NCI-H460 (cell line): ENCODE results near the gene HLA-F. TPM values are rescaled to one million over a fixed set of nuclear protein-coding genes. Genes with fewer than 3 reads are reported as not detected.

ENCODE experiments used
- DNase-seq: peaks from one replicate; pipeline ENCODE4 v3.0.0-alpha.2; 2016; ENCODE audit warnings: low read depth; ENCODE audit errors: extremely low read depth
- total RNA-seq: library from RNA; depleted of rRNA; stranded (reverse); fragments of >200 nt; shearing (Covaris generic); gene quantifications from 2 replicates; pipeline ENCODE4 v1.2.3, GENCODE V29; 2014

The HLA-F gene
- total RNA-seq, 1 experiment from 2014 or later, result 17.7 TPM

DNA sequence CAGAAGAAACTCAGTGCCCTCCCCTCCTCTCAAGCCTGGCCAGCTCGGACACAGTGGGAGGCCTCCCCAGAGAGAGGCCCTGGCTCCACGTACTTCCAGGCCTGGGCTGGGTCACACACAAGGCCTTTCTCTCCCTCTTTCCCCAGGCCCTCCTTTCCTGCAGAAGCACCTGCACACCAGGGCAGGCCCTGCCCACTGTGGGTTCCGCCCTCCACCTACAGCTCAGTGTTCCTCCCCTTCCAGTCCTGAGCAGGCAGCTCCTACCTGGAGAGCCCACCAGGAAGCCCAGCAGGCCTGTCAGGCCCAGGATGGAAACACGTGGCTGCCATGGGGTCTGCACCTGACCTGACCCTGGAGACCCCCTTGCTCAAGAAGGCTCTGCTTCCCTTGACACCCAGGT, 18.9 kb downstream of the HLA-F start:
- DNase-seq, result no peak

DNA sequence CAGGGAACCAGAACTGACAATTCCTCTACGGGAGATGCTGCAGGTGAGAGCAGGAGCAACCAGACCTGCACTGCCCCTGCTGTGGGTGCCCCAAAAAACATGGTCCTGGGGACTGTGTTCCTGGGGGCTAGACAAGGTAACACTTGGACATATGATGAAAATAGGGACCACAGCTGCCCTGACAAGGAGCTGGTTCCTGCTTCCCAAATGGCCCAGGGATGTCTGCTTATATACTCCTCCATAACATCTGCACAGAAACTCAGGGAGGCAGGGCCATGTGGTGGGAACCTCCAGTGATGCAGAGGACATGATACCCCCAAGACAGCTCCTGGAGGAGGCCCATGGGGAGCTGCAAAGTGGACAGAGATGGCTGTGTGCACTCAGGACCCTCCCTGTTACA, 19.8 kb downstream of the HLA-F start:
- no peak for DNase-seq

DNA sequence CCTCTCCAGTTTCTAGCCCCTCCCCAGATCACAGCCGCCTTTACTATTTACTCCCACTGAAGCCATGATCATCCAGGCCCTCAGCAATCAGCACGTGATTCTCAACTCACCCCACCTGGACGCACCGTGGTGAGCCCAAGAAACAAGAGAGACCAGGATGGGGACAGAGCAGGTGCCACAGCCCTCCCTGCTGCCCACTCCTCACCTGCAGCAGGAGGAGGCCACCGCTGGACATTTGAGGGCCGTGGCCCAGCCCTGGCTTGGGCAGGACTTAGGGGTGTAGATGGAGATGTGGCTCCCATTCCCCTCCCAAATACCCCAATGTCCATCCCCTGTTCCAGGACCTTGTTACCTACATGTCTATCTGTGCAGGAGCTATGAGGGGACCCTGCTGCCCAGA, 20.3 kb downstream of the HLA-F start:
- DNase-seq, result no peak

DNA sequence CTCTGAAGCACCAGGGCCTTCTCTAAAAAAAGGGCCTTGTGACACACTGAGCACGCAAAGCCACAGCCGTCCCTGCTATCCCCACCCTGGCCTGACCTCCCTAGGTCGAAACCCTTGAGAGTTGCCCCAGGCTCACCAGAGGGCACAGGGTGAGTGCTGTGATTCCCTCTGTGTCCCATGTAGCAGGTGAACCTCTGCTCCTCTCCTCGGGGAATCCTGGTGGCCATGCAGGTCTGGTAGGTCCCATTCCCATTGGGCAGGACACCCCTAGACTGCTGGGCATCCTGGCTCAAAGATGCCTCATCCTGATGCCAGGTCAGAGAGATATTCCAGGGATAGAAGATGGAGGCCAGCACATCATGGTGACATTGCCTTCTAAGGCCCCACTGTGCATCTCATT, 20.9 kb downstream of the HLA-F start:
- no peak for DNase-seq

DNA sequence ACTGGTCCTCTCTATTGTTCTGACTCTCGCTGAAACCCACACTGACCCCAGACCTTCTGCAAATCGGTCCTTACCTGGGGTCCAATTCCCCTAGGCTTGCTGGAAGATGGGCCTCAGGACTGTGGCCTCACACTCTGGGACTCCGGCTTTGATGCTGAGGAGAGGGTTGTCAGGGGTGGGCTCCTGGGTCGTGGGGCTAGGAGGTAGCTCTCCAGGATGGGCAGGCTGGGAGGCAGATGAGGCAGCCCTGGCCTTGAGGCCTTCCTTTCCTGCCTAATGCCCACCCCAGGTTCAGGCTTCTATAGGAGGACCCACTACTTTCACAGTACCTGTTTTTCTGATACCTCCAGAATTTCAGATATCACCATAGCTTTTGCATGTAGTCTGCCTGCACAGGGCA, 21.4 kb downstream of the HLA-F start:
- no peak for DNase-seq

DNA sequence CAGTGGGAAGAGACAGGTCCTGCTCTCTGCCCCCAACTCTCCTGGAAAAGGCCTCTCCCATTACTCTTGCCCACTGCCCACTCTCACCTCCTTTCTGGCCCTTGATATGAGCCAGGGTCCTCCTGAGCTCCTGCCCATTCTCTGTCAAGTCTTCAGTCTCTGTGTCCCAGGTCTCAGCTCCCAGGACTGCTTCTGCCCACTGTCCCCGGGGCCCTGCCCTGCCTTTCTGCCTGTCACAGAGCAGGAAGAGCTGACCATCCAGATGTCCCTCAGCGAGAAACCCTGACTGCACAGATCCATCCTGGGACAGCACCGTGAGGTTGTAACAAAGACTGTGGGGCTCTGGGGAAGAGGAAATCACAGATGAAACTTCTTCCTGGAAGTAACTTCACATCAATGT, 22.2 kb downstream of the HLA-F start:
- DNase-seq, result no peak

DNA sequence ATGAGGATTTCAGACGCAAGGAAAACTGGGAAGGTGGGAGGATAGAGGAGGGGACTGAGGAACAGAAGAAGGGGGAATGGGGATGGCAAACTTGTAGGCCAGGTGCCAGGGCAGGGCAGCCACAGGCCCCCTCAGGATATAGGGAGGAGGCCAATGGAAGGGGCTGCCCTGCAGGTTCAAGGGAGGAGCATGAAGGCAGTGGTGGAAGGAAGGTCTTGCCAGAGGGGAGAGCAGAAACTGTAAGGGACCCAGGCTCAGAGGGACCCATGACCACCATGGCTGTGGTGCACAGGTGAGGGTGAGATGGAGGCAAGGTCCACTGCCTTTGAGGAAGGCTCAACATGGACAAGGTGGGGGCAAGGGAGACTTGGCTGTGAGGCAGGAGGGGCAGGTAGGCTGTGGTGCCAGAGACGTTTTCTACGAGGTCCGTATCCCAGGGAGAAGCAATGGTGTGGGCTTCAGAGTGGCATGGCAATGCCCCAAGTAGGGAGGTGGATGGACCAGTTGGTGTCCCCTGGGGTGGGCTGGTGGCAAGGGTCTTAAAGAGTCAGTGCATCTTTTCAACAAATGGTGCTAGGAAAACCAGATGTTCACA, 22.7 kb downstream of the HLA-F start:
- no peak for DNase-seq

DNA sequence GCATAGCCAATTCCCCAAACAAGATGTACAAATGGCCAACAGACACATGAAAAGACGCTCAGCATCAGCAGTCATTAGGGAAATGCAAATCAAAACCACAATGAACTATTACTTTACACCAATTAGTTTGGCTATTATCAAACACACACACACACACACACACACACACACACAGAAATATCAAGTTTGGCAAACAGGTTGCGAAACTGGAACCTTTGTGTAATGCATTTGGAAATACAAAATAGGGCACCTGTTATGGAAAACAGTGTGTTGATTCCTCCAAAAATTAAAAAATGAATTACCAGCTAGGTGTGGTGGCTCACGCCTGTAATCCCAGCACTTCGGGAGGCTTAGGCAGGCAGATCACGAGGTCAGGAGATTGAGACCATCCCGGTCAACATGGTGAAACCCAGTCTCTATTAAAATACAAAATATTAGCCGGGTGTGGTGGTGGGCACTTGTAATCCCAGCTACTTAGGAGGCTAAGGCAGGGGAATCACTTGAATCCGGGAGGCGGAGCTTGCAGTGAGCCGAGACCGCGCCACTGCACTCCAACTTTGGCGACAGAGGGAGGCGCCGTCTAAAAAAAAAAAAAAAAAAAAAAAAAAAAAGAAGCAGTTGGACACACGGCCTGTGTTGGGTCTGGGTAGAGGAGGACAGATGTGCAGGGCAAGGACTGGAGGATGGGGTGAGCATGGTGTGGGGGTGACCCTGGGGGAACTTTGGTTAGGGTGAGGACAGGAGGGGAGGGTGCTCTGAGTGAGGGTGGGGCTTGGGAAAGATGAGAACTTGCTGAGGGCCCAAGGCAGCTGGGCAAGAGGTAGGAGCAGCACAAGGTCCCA, 23.8 kb downstream of the HLA-F start:
- no peak for DNase-seq

DNA sequence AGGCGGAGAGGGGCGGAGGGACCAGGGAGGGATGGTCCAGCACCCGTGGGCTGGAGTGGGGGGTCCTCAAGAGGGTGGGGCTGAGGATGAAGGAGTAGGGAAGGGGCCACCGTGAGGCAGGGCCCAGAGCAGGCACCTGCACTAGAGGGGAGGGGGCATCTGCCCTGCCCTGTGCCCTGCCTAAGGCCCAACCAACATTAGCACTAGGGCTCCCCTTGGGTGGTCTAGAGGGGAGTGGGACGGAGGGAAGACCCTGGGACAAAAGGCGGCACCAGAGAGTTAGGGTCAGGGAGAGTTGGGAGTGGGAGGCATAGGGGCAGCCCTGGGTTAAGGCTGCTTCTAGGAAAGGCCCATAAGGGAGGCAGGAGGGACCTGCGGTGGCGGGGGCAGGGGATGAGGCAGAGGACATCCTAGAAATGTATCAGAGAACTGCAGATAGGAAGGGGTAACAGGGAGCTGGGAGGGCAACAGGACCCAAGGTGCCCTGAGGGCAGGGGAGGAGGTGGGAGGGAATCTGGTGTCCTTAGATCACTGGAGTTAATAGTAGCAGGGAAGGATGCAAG, 24.5 kb downstream of the HLA-F start:
- DNase-seq, result no peak

DNA sequence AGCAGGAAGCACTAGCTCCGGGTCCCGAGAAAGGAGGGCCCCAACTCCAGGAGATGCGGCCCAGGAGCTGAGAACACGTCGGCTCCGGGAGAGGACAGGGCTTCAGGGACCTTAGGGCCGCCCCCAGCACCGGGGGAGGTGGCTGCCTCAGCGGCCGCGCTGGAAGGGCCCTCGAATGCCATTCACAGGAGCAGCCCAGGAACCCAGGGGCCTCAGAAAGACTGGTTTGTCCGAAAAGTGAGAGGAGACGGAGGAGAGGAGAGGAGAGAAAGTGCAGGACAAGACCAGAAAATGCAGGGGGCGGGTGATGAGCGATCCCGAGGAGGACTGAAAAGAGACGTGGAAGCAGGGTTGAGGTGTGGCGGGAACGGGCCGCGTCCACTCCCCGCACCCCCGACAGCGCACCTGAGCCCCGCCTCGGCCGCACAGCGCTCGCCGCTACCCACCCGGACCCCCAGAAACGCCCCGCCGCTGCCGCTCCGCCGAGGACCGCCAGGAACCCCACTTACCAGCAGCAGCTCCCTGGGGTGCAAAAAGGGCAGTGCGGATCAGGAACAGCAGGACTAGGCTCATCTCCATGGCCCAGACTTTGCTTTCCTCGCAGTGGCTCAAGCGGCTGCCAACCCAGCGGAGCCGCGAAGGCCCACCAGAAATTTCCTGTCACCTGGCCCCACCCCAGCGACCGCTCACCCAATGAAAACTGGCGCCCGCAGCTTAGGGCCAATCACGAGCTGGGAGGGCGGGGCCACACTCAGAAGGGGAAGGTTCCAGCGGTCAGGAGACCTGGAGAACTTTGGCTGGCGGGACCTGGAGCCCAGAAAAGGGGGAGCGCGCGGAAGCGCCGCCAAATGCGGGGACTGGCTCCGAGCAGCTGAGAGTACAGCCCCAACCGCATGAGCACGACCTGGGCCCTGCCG, 25.4 kb downstream of the HLA-F start:
- peak; percentile 68 for DNase-seq

DNA sequence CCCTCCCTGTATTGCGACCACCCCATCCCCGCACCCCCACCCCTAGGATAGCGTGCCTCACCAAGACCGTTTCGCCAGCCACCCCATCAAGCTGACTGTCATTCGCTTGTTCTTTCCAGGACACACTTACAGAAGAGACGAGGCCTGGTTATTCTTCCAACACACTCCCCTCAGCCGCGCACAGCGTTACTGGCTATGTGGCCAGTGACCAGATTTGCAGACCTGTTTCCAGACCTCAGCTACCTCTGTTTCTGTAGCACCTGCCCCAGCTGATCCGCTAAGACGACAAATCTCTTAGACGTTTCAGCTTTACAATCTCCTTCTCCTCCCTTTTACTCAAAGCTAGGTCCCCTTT, 26.1 kb downstream of the HLA-F start:
- no peak for DNase-seq

DNA sequence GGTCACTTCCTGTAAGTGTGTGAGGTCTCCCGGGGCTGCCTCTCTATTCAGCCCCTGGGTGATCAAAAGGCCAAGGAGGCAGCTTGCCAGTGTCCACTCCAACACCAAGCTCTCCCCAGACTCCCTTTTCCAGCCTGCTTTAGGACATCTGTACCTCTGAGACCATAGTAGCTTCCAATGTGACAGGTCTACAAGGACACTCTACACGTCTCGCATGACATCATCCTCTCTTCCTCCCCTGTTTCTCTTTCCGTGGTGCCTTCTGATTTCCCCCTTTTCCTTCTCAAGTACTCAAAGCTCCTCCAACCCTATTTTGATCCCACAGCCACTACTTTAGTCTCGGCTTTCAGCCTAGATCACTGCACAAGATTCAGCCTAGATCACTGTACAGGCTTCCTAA, 26.4 kb downstream of the HLA-F start:
- DNase-seq, result no peak

DNA sequence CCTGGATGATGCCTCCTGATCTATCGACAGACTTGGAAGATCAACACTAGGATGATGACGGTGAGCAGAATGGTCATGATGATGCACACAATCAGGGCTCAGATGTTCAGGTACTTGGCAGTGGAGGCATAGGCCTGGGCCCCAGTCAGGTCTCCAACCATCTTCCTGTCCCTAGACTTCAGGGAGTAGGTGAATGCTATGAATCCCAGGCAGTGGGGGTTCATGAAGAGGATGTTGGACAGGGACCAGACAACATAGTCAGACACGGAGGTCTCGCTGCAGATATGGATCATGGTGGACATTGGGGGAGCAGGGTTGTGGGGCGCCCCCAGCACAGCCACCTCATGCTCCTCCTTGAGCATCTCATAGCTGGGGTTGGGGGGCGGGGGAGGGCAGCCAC, 27.5 kb downstream of the HLA-F start:
- DNase-seq, result no peak

DNA sequence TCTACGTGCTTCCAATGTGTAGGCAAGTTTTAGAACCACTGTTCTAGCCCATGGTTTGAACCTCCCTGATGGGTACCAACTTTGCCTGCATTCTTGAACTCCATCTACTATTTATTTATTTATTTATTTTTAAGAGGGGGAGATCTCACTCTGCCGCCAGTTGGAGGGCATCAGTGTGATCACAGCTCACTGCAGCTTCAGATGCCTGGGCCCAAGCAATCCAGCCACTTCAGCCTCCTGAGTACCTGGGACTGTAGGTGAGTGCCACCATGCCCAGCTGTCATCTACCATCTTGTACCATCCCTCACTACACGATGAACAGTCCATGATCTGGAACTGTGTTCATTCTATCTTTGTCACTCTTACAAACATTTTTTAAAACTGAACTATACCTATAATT, 28.2 kb downstream of the HLA-F start:
- no peak for DNase-seq

DNA sequence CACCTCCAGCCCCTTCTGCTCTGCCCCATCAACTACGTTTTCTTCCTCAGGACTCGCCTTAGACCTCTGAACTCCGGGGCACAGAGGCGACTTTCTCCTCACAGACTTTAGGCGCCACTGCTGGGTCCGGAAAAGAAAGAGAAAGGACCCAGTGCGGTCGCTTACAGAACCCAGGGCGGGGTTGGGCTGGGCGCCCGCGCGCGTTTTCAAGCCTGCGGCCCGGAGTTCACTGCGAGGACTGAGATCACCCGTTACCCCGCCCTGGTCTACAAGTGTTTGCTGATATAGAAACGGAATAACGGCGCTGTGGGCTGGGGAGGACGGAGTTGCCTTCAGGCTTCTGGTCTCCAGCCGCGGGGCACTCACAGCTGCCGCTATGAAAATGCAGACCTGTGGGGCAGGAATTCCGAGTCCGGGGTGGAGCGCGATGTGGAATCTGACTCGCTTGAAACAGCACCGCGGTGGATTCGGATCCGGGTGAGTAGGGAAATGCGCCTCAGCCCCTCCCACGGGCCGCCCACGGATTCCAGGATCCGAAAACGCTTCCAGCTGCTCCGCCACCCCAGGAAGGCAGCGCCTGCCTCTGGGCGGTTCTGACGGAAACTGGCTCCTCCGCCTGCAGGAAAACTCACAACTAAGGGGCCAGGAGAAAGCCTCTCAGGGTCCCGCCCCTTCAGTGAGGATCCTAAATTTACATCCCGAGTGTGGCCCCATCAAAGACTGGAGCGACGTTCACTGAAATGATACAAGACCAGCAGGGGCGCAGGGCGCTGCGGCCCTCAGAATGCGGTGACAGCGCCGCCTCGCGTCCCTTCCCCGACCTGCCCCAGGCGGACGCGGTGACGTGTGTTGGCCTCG, 29.4 kb downstream of the HLA-F start:
- DNase-seq, result peak; percentile 78

DNA sequence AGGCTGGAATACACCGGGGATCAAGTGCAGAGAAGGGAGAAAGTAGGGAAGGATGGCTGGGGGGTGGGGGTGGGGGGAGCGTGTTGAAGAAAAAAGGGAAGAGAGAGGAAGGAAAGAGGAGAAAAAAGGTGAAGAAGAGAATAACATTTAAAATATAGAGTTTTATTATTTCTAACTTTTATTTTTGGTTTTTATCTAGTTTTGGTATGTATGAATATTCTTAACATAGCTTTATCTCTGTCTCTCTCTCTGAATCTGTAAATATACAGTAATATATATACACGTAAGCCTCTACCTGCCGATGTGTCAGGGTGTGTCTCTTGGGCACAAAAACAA, 30.0 kb downstream of the HLA-F start:
- DNase-seq, result no peak

DNA sequence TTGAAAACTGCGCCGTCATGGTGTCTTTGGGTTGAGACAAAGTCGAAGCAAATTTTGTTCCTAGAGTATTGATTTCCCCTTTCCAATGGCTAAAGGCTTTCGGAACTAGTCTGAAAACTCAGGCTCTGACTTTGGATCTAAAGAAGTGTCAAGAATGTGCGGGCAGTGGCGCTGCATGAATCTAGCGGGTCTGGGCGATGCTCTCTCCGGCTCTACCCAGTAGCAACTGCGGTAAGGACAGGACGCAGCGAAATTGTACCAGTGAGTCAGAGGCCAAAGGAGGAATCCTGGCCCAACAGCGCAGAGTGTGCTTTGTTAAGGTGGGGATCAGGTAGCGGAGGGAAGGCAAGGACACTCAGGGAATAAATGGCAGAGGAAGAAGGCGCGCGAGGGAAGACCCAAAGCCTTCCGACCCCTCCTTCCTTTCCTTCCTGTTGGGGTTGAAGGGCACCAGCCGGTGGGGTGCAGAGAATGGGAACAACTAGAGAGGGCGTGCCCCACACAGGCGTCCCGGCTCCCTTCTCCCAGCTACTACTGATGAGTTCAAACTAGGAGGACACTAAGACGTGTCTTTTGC, 32.1 kb downstream of the HLA-F start:
- DNase-seq, result no peak

DNA sequence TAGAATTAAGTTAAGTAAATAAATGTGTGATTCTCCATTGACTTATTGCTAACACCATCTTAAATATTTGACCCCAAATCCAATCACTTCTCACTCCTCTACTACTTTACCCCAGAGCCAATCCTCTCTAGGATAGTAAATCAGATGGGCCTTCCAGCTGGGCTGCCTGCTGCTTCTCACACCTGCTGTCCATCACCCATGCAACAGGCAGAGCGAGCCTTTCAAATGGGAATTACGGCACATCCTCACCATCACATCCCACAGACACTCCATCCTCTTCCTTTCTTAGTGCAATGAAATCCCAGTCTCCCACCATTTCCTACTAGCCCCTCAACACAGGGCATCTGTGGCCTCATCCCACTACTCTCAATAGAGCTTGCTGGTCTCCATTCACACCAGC, 34.0 kb downstream of the HLA-F start:
- no peak for DNase-seq

DNA sequence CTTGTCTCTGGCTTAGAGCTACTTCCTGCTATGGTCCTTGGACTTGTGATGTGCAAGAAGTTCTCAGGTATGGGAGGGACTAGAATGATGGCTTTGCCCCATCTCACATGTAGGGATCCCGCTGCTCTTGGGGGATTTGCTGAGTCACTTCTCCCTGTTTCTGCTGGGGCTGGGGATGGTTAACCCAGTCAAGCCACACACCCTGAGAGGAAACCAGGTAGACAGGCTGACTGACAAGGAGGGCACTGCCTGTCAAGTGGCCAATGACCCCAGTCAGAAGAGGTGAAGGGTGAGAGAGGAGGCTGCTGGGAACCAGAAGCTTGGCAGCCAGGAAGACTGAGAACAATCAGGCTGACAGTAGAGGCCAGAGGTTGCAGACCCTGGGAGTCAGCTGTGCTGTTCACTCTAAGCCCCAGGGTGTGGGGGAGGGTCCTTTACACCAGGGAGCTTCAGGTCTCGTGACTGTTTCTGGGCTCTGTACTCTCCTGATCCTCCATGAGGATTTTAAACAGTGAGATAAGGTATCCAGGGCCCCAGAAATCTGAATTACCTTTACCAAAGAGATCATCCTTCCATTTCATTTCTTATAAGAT, 34.6 kb downstream of the HLA-F start:
- DNase-seq, result no peak

DNA sequence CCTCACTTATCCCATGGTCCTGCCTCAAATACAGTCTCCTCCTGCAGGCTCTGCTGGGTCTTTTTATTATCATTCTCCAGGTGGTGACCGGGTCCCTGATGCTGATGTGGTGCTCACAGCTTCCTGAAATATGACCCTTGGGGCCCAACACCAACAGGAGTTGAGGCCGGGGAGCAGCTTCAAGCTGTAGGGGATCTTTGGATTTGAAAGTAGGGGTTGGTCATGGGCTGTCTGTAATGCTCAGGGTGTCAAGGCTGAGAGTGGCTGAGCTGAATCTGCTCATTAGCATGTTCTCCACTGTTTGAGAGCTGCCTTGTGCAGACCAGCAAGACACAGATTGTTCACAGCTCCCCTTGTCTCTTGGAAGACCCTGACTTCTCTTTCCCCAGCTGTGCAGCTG, 35.5 kb downstream of the HLA-F start:
- no peak for DNase-seq
